GM12878 (cell line): ENCODE measurements around the gene CARD19. TPM values are rescaled to one million over a fixed set of nuclear protein-coding genes. Genes with fewer than 3 reads are reported as not detected.

ENCODE experiments used
- ATAC-seq: fragments of 200-7000 bp; cut with Tn5 transposase; 3 replicates; pipeline ENCODE4 v1.9.1; 2020; ENCODE audit warnings: mild to moderate bottlenecking, moderate library complexity
- BruUV-seq: library from RNA; stranded (reverse); fragments of 400-500 nt; replicated peaks from 2 replicates; lab custom pipeline; 2021; lab: Mats Ljungman, UMichigan
- CTCF ChIA-PET: fragments of 300-600 bp; sonication (Branson Sonifier 250); formaldehyde crosslinking; extraction: SDS; loops from one replicate; lab custom pipeline; 2021; ENCODE audit warnings: inconsistent platforms; lab: Yijun Ruan, JAX
- POLR2A ChIA-PET: fragments of 350-600 bp; formaldehyde crosslinking; extraction: SDS; loops from one replicate; lab custom pipeline; 2021; ENCODE audit warnings: inconsistent platforms; lab: Charles Lee
- RAD21 ChIA-PET: fragments of 300-600 bp; sonication (Branson Sonifier 250); formaldehyde crosslinking; loops from one replicate; lab custom pipeline; 2023; ENCODE audit warnings: antibody characterized with exemption; ENCODE audit not compliant: unreplicated experiment; lab: Charles Lee
- SMC1A ChIA-PET: fragments of 300-600 bp; sonication (Branson Sonifier 250); formaldehyde crosslinking; loops from one replicate; lab custom pipeline; 2023; ENCODE audit not compliant: unreplicated experiment, uncharacterized antibody; lab: Charles Lee
- DNase-seq: peaks from one replicate; pipeline ENCODE4 v3.0.0-alpha.2; 2011; ENCODE audit warnings: low read depth, low spot score
- FAIRE-seq: peaks from 3 replicates; lab custom pipeline; 2011; peaks lifted over from hg19 to GRCh38; lab: Jason Lieb, UNC
- H2AFZ ChIP-seq: 2 replicates; pipeline ENCODE4 v1.6.0; 2011; ENCODE audit warnings: low read depth, low read length, control low read depth; ENCODE audit not compliant: control insufficient read depth
- H3K27ac ChIP-seq: 2 replicates; pipeline ENCODE4 v1.5.1; 2011; ENCODE audit warnings: control low read depth; ENCODE audit not compliant: control insufficient read depth, insufficient read depth
- H3K27me3 ChIP-seq, 2 experiments: replicated peaks in 1 of 2; 2 replicates each; pipeline versions ENCODE4 v1.6.0 to v1.6.1; 2011; ENCODE audit warnings: low read length in 1 of 2; ENCODE audit not compliant: control insufficient read depth in 2 of 2, insufficient read depth in 2 of 2
- H3K36me3 ChIP-seq, 2 experiments: 2 replicates each; pipeline ENCODE4 v1.5.1; 2011; ENCODE audit warnings: low read length in 1 of 2; ENCODE audit not compliant: control insufficient read depth in 2 of 2, insufficient read depth in 2 of 2
- H3K4me1 ChIP-seq: 2 replicates; pipeline ENCODE4 v1.6.1; 2011; ENCODE audit warnings: mild to moderate bottlenecking, low read length, moderate library complexity, mixed read lengths; ENCODE audit not compliant: control insufficient read depth, insufficient read depth
- H3K4me2 ChIP-seq: 2 replicates; pipeline ENCODE4 v1.6.0; 2011; ENCODE audit warnings: control low read depth; ENCODE audit not compliant: control insufficient read depth, insufficient read depth
- H3K4me3 ChIP-seq: fragments of 200-600 bp; sonication (generic); 2 replicates; pipeline ENCODE4 v1.5.1; 2016
- H3K79me2 ChIP-seq: 2 replicates; pipeline ENCODE4 v1.6.0; 2011; ENCODE audit warnings: low read length; ENCODE audit not compliant: control insufficient read depth, insufficient read depth
- H3K9ac ChIP-seq: 2 replicates; pipeline ENCODE4 v1.8.0; 2011; ENCODE audit warnings: low read length, control low read depth, mixed read lengths; ENCODE audit not compliant: control insufficient read depth, insufficient read depth
- H3K9me3 ChIP-seq: replicated peaks from 3 replicates; pipeline ENCODE4 v1.5.1; 2011; ENCODE audit warnings: mild to moderate bottlenecking, low read length; ENCODE audit not compliant: control insufficient read depth, insufficient read depth
- H4K20me1 ChIP-seq: 2 replicates; pipeline ENCODE4 v1.6.0; 2011; ENCODE audit not compliant: control insufficient read depth, insufficient read depth
- CBFB ChIP-seq: IDR thresholded peaks from 2 replicates; pipeline ENCODE4 v1.6.1; 2016; ENCODE audit warnings: antibody characterized with exemption, low read depth
- CBX5 ChIP-seq: sonication (generic); IDR thresholded peaks from 2 replicates; pipeline ENCODE4 v1.6.1; 2016; ENCODE audit warnings: low read depth, moderate library complexity, mild to moderate bottlenecking, inconsistent platforms
- CHD1 ChIP-seq: IDR thresholded peaks from 2 replicates; pipeline ENCODE4 v1.6.1; 2012; ENCODE audit warnings: low read depth, low read length, improper control_type of control experiment
- EGR1 ChIP-seq, 2 experiments: IDR thresholded peaks; 1 replicate in 1 of 2; 2 replicates in 1 of 2; pipeline ENCODE4 v1.6.1; 2011 to 2012; ENCODE audit warnings: low read depth in 2 of 2, low read length in 2 of 2, borderline replicate concordance in 1 of 2, mild to moderate bottlenecking in 1 of 2, moderate library complexity in 1 of 2
- FOXM1 ChIP-seq: IDR thresholded peaks from 2 replicates; pipeline ENCODE4 v1.6.1; 2012; ENCODE audit warnings: low read depth, mild to moderate bottlenecking, inconsistent platforms, low read length, moderate library complexity
- GATAD2B ChIP-seq: fragments of 450-650 bp; conservative IDR thresholded peaks from 2 replicates; pipeline ENCODE4 v1.6.1; 2017; ENCODE audit warnings: low read depth, mild to moderate bottlenecking, moderate library complexity
- IKZF1 ChIP-seq: fragments of 450-650 bp; conservative IDR thresholded peaks from 2 replicates; pipeline ENCODE4 v1.6.1; 2017; ENCODE audit warnings: antibody characterized with exemption, mild to moderate bottlenecking
- MEF2A ChIP-seq: IDR thresholded peaks from 2 replicates; pipeline ENCODE4 v1.6.1; 2011; ENCODE audit warnings: low read depth, mild to moderate bottlenecking, low read length, moderate library complexity; ENCODE audit not compliant: insufficient read depth
- MYC ChIP-seq: IDR thresholded peaks from 2 replicates; pipeline ENCODE4 v1.6.1; 2011; ENCODE audit warnings: mild to moderate bottlenecking, low read length, moderate library complexity, inconsistent platforms; ENCODE audit not compliant: insufficient read depth, insufficient replicate concordance, insufficient read length, severe bottlenecking
- NFIC ChIP-seq: IDR thresholded peaks from 2 replicates; pipeline ENCODE4 v1.6.1; 2012; ENCODE audit warnings: low read depth, mild to moderate bottlenecking, inconsistent platforms, low read length, moderate library complexity
- POLR2A ChIP-seq: IDR thresholded peaks from 2 replicates; pipeline ENCODE4 v1.6.1; 2011; ENCODE audit warnings: low read depth, mild to moderate bottlenecking, low read length
- POLR2AphosphoS2 ChIP-seq: IDR thresholded peaks from 2 replicates; pipeline ENCODE4 v1.6.1; 2011; ENCODE audit warnings: low read depth, mild to moderate bottlenecking, low read length, improper control_type of control experiment, moderate library complexity
- POU2F2 ChIP-seq: IDR thresholded peaks from 3 replicates; pipeline ENCODE4 v1.6.1; 2011; ENCODE audit warnings: low read depth, mild to moderate bottlenecking, low read length, borderline replicate concordance
- RUNX3 ChIP-seq: IDR thresholded peaks from 2 replicates; pipeline ENCODE4 v1.6.1; 2012; ENCODE audit warnings: low read length, inconsistent platforms
- SIX5 ChIP-seq: IDR thresholded peaks from 2 replicates; pipeline ENCODE4 v1.6.1; 2011; ENCODE audit warnings: mild to moderate bottlenecking, low read depth, low read length, moderate library complexity; ENCODE audit not compliant: severe bottlenecking
- SMC3 ChIP-seq: IDR thresholded peaks from 2 replicates; pipeline ENCODE4 v1.6.1; 2011; ENCODE audit warnings: low read length, improper control_type of control experiment, borderline replicate concordance
- SRF ChIP-seq, 2 experiments: IDR thresholded peaks; 2 replicates each; pipeline ENCODE4 v1.6.1; 2011; ENCODE audit warnings: low read depth in 2 of 2, low read length in 2 of 2, mild to moderate bottlenecking in 1 of 2, moderate library complexity in 1 of 2
- WRNIP1 ChIP-seq: IDR thresholded peaks from 2 replicates; pipeline ENCODE4 v1.6.1; 2011; ENCODE audit warnings: low read depth, low read length, improper control_type of control experiment, borderline replicate concordance
- YBX1 ChIP-seq: fragments of 450-650 bp; IDR thresholded peaks from 2 replicates; pipeline ENCODE4 v1.6.1; 2016; ENCODE audit warnings: antibody characterized with exemption
- WGBS: methylation state at CpG from one replicate; pipeline ENCODE4 v1.1.6; 2016; ENCODE audit warnings: low lambda C conversion rate; ENCODE audit not compliant: insufficient replicate concordance, insufficient coverage; ENCODE audit errors: missing lambda C conversion rate; 5-methylcytosine and 5-hydroxymethylcytosine counted together
- in situ Hi-C: fragments of 300-500 bp; cut with MboI; formaldehyde crosslinking; loops from 9 replicates; pipeline ENCODE4 v1.14.3; 2018; ENCODE audit warnings: mixed read lengths
- intact Hi-C: fragments of 100-400 bp; cut with micrococcal nuclease; formaldehyde crosslinking; loops from one replicate; pipeline ENCODE4 v1.14.2; 2022; ENCODE audit not compliant: unreplicated experiment
- polyA plus RNA-seq, 11 experiments: library from polyadenylated mRNA; depleted of rRNA in 4 of 11; unstranded in 6 of 11; stranded (reverse) in 5 of 11; fragments of >200 nt; fragmentation: Nextera tagmentation in 4 of 11; fragmentation: Illumina TruSeq in 1 of 11; extraction: Ambion mirVana in 4 of 11; extraction: Trizol in 1 of 11; gene quantifications; 1 replicate in 1 of 11; 2 replicates in 10 of 11; pipeline versions ENCODE4 v1.2.1 to v1.2.3, GENCODE V29; 2011 to 2016; ENCODE audit warnings: inconsistent platforms in 2 of 11, missing spikeins in 2 of 11, low read depth in 1 of 11
- total RNA-seq, 4 experiments: library from RNA; depleted of rRNA in 3 of 4; stranded (reverse); fragments of >200 nt in 3 of 4; fragmentation: Illumina TruSeq in 1 of 4; extraction: Trizol in 1 of 4; gene quantifications; 2 replicates each; pipeline versions ENCODE4 v1.2.1 to v1.2.3, GENCODE V29; 2013 to 2021
- TF ChIP-seq, protein P1 (sequence below): IDR thresholded peaks from 2 replicates; pipeline ENCODE4 v1.6.1; 2012; ENCODE audit warnings: low read depth, low read length, improper control_type of control experiment
- TF ChIP-seq, protein P2 (sequence below): fragments of 450-650 bp; IDR thresholded peaks from 2 replicates; pipeline ENCODE4 v1.6.1; 2017; ENCODE audit warnings: mild to moderate bottlenecking, moderate library complexity

CARD19 gene
- total and polyA plus RNA-seq, 10 of the 15 experiments (the other 5 are each of a cell fraction or from before 2014, with no cell fraction given) = 0.61 to 41.6 (median 19.9) TPM

DNA sequence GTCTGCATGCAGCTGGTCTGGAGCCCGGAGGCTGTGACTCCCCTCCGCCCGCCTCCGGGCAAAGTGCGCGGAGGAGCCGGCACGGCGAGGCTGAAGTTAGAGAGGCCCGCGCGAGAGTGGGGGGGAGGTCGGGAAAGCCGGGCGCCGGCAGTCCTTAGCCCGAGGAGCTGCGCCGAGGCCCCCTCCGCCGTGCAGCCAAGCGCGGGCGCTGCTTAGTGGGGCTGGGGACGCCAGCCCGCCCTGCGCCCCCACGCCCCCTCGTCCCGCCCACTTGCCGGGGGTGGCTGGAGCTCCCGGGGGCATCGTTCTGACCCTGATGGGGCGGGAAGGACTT is 37.6 kb downstream of the CARD19 start:
- Histone ChIP-seq H2AFZ (peak overlapping the region; percentile 25), H3K9ac (peak overlapping the region; percentile 46), H3K4me3 (peak overlapping the region; percentile 80), H3K27me3 (no peaks in the 10 kb centered on the region; a peak in 1 of 4 replicates), H3K9me3 (no peaks in the 10 kb centered on the region), H3K79me2 (peaks cover 12% of the 10 kb centered on the region), H3K4me1 (peaks cover 28% of the 10 kb centered on the region), H4K20me1 (no peaks in the 10 kb centered on the region), H3K27ac (peak overlapping the region; percentile 60), H3K4me2 (peak overlapping the region; percentile 95), H3K36me3 (no peaks in the 10 kb centered on the region)
- DNase-seq (no peak), ATAC-seq (peak; percentile 69; the same call in 2 of the 3 replicates), FAIRE-seq (no peak)
- in situ Hi-C loops = no loop called here
- intact Hi-C loops = no loop called here
- ChIA-PET CTCF (interaction anchor here (0.6 to 1.5 kb wide), 4 partner anchors 25 to 130 kb away, joined by 3 to 5 read pairs (median 4); no protein-coding TSS in a partner anchor), RAD21 (interaction anchor here (0.6 to 1.6 kb wide), 6 partner anchors 24 to 181 kb away, joined by 4 to 9 read pairs (median 6); no protein-coding TSS in a partner anchor), SMC1A (interaction anchor here (0.6 to 0.9 kb wide), 3 partner anchors 25 to 412 kb away, joined by 3 read pairs; no protein-coding TSS in a partner anchor), POLR2A (interaction anchor here (0.6 to 1.8 kb wide), 9 partner anchors 13 to 320 kb away, joined by 3 to 8 read pairs (median 4); partner anchors contain the start of gene CARD19)
- no TSS peak for BruUV-seq
- 2% methylated on average over 27 of the region's 34 CpGs for WGBS
- TF ChIP-seq POLR2AphosphoS2 = peak; percentile 53; the same call in 1 of the 2 replicates
- no peak for TF ChIP-seq NFIC
- 0 out of 2 replicates have a peak, but pooled peaks have one; percentile 9 for TF ChIP-seq POLR2A
- TF ChIP-seq, protein P1, sequence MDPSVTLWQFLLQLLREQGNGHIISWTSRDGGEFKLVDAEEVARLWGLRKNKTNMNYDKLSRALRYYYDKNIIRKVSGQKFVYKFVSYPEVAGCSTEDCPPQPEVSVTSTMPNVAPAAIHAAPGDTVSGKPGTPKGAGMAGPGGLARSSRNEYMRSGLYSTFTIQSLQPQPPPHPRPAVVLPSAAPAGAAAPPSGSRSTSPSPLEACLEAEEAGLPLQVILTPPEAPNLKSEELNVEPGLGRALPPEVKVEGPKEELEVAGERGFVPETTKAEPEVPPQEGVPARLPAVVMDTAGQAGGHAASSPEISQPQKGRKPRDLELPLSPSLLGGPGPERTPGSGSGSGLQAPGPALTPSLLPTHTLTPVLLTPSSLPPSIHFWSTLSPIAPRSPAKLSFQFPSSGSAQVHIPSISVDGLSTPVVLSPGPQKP = no peak
- no peak for TF ChIP-seq MEF2A
- no peak for TF ChIP-seq MYC
- TF ChIP-seq POU2F2 = no peak
- TF ChIP-seq EGR1 (IDR thresholded peaks at IDR 0.05; ENCODE audit: borderline replicate concordance in 1 of 2, low read depth in 2 of 2, low read length in 2 of 2) = peak in 1 of 2 experiments; percentile 52; a peak in 1 of 3 replicates
- no peak for TF ChIP-seq CBX5
- TF ChIP-seq CHD1 = no peak; the same call in 1 of the 2 replicates
- no peak for TF ChIP-seq RUNX3
- no peak for TF ChIP-seq SRF (IDR thresholded peaks at IDR 0.05; ENCODE audit: low read depth in 2 of 2, low read length in 2 of 2)
- TF ChIP-seq, protein P2, sequence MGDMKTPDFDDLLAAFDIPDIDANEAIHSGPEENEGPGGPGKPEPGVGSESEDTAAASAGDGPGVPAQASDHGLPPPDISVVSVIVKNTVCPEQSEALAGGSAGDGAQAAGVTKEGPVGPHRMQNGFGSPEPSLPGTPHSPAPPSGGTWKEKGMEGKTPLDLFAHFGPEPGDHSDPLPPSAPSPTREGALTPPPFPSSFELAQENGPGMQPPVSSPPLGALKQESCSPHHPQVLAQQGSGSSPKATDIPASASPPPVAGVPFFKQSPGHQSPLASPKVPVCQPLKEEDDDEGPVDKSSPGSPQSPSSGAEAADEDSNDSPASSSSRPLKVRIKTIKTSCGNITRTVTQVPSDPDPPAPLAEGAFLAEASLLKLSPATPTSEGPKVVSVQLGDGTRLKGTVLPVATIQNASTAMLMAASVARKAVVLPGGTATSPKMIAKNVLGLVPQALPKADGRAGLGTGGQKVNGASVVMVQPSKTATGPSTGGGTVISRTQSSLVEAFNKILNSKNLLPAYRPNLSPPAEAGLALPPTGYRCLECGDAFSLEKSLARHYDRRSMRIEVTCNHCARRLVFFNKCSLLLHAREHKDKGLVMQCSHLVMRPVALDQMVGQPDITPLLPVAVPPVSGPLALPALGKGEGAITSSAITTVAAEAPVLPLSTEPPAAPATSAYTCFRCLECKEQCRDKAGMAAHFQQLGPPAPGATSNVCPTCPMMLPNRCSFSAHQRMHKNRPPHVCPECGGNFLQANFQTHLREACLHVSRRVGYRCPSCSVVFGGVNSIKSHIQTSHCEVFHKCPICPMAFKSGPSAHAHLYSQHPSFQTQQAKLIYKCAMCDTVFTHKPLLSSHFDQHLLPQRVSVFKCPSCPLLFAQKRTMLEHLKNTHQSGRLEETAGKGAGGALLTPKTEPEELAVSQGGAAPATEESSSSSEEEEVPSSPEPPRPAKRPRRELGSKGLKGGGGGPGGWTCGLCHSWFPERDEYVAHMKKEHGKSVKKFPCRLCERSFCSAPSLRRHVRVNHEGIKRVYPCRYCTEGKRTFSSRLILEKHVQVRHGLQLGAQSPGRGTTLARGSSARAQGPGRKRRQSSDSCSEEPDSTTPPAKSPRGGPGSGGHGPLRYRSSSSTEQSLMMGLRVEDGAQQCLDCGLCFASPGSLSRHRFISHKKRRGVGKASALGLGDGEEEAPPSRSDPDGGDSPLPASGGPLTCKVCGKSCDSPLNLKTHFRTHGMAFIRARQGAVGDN = 0 out of 2 replicates have a peak, but pooled peaks have one; percentile 38
- TF ChIP-seq FOXM1 = no peak
- TF ChIP-seq IKZF1 = peak; percentile 1; the same call in 1 of the 2 replicates
- no peak; the same call in 1 of the 2 replicates for TF ChIP-seq GATAD2B
- no peak for TF ChIP-seq SIX5
- 0 out of 2 replicates have a peak, but pooled peaks have one; percentile 12 for TF ChIP-seq CBFB
- no peak for TF ChIP-seq YBX1
- no peak for TF ChIP-seq SMC3
- no peak for TF ChIP-seq WRNIP1
